ENCODE data around the gene PKNOX2.

- TF ChIP-seq POLR2AphosphoS5 (IDR thresholded peaks at IDR 0.05; ENCODE audit: low read depth, low read length) (0 out of 2 replicates have a peak, but pooled peaks have one; percentile 36), TAF1 (IDR thresholded peaks at IDR 0.05; ENCODE audit: borderline replicate concordance, insufficient read depth, low read length) (no peak)
These were observed 27.6 kb downstream of the PKNOX2 start for GRCh38 chr11:125192183-125192582.
